GM21723 (cell line): ENCODE results near the gene DNA2.
"Not testable (repeated sequence)": the region's sequence is repeated elsewhere in the genome, so short reads cannot be mapped to it uniquely, and the experiment has no call there.

ENCODE experiments used
- ATAC-seq: cut with Tn5 transposase; IDR thresholded peaks from one replicate; pipeline ENCODE4 v1.9.1; 2021; ENCODE audit warnings: mild to moderate bottlenecking, moderate library complexity; ENCODE audit not compliant: unreplicated experiment

Gene DNA2

GRCh38 chr10:68461032-68461431 lies 10.7 kb downstream of the DNA2 start:
- ATAC-seq: no peak

DNA sequence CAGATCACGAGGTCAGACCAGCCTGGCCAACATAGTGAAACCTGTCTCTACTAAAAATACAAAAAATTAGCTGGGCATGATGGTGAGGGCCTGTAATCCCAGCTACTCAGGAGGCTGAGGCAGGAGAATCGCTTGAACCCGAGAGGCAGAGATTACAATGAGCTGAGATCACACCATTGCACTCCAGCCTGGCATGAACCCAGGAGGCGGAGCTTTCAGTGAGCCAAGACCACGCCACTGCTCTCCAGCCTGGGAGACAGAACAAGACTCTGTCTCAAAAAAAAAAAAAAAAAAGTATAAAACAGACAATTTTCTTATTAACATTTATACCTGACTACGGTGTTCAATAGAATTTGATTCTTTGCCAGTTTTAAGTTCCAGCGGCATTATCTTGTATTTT lies 22.1 kb downstream of the DNA2 start:
- not testable (repeated sequence) for ATAC-seq

- no peak for ATAC-seq
Observed at GRCh38 chr10:68446179-68446578, 25.6 kb downstream of the DNA2 start.

DNA sequence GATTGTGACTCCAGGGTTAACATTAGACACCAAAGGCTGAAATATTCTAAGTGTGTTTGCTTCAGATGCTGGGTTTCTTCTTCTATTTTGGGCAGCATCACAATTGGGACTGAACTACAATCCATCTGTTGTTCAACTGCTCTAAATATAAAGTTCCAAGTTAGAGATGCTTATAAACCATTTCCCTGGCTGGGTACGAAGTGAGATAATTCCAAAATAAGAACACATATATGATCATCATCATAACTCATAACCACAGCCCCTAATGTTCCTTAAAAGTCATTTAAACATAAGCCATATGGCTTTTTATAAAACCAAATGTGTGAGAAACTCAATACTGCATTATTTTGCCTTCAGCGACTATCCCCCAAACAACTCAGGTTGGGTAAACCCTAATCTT lies 28.8 kb downstream of the DNA2 start:
- ATAC-seq: no peak

DNA sequence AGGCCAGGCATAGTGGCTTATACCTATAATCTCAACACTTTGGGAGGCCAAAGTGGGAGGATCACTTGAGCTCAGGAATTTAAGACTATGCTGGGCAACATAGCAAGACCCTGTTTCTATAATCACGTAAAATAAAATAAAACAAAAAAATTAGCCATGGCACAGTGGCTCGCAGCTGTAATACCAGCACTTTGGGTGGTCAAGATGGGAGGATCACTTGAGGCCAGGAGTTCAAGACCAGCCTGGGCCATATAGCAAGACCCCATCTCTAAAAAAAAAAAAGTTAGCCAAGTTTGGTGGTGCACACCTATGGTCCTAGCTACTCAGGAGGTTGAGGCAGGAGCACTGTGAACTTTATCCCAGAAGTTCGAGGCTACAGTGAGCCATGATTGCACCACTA lies 30.9 kb downstream of the DNA2 start:
- ATAC-seq: no peak

DNA sequence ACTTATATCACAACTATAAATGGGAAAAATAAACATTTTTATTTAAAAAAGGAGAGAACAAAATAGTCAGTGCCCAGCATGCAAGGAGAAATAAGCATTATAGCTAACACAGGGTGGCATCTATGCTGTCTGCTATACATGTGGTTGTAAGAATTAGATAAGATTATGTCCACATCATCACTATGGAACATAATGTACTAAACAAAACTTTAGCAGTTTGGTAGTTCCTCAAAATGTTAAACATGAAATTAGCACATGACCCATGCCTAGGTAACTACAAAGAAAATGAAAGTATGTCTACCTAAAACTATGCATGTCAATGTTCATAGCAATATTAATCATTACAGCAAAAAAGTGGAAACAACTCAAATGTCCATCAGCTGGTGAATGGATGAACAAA lies 36.0 kb downstream of the DNA2 start:
- ATAC-seq: no peak

GRCh38 chr10:68434657-68435056 lies 37.1 kb downstream of the DNA2 start:
- ATAC-seq: no peak

GRCh38 chr10:68428396-68429104 lies 43.2 kb downstream of the DNA2 start:
- ATAC-seq: no peak

GRCh38 chr10:68424454-68425014 lies 47.2 kb downstream of the DNA2 start:
- ATAC-seq: no peak

DNA sequence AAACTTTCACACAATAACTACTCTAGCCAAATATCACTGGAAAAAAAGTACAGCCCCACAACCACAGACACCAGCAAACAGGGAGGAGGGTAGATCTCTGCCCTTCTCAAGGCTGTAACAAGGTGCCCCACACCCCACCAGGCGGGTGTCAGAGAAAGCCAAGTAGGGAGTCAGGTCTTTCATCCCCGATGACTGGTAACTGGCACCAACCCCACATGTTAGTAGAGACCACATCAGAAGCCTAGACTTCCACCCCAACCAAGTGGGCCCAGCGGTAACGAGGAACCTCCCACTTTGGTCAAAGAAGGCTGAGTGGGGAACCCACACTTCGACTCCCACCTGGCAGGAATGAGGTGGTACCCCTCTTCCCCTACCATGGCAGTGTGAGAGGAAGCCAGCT lies 48.3 kb downstream of the DNA2 start:
- no peak for ATAC-seq

GRCh38 chr10:68419376-68419775 lies 52.4 kb downstream of the DNA2 start:
- no peak for ATAC-seq

- ATAC-seq: no peak
Observed at GRCh38 chr10:68408898-68409518, 62.8 kb downstream of the DNA2 start.

DNA sequence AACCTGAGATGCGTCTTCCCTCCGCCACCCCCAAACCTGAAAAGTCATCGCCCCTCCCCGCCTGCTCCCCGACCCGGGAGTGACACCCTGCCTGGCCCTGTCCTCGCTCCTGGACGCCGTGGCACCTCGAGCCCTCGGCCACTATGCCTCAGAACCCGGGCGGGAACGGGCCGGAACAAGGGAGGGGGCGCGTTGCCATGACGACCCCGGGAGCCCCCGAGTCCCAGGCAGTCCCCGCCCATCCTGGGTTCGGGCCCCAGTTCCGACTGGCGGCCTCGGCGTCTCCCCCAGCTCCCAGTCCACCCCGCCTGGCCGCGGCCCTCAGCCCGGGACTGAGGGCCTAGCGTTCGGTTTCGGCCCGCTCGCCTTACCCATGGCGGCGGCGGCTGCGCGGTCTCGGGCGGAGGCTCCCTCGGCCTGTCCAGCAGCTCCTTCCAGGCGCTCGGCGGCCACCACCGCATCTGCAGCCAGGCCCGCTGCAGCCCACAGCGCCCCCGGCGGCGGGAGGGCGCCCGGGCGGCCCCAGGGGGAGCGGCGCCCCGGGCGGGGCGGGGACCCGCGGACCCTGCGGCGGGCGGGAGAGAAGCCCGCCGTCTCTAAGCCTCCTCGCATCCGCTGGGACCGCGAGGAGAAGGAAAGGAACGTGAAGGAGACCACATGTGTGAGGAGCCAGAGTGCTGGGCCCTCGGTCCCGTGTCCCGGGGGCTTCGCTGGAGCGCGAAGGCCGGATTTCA lies 64.8 kb downstream of the DNA2 start, which contains the start of gene RUFY2:
Gene RUFY2, minus strand, starts transcription at position 463 of the 734 bp plus-strand sequence. Its CDS starts 88 bp downstream, at position 375.
- peak; percentile 96 for ATAC-seq

DNA sequence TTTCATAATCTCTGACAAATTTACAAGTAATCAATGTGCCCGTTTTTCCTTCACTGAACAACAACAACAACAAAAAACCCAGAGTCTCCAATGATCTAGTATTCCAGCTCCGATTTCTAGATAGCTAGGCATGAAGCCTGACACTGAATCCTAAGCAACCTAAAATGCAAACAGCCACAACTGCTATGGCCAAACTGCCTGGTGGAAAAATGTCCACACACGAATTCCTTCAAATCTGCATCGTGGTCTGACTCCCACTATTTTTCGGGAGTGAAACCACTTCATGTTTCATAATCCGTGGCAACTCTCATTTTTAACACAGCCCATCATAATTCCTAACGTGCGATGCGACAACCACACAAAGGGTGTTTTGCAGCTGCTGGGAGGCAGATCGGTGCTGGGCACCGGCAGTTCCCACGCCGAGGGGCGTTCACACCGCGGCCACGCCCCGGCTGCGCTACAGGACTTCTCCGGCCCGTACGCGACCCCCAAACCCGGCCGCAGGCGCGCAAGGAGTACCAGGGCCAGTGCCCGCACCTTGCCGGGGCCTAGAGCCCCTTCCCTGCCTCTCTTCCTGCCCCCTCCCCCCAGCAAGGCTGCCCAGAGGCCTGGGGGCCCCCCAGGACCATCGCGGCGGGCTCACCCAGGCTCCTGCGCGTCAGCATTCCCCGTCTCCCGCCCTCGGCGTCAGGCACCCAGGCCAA lies 65.5 kb downstream of the DNA2 start:
- peak; percentile 46 for ATAC-seq

DNA sequence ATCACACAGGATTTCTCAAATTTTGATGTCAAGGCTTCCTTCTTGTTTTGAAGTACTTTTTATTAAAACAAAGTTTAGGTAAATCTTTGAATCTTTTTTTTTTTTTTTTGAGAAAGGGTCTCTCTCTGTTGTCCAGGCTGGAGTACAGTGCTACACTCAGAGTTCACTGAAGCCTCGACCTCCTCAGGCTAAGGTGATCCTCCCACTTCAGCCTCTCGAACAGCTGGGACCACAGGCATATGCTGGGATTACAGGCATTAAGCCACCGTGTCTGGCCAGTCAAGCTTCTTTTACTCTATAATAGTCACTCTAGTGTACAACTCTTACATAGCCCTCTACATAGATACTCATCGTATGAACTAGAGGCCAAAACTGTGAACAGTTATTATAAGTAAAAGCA lies 68.1 kb downstream of the DNA2 start:
- ATAC-seq: no peak

GRCh38 chr10:68402276-68402675 lies 69.5 kb downstream of the DNA2 start:
- no peak for ATAC-seq

DNA sequence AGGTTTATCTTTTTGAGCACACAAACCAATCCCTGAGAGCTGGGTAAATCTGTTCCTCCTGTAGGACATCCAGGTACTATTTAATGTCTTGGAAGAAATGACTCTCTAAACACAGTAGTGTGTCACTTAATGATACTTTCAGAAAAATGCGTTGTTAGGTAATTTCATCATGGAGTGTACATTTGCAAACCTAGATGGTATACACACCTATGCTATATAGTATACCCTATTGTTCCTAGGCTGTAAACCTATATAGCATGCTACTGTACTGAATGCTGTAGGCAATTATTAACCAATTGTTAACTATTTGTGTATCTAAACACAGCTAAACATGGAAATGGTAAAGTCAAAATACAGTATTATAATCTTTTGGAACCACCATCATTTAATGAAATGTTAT lies 74.8 kb downstream of the DNA2 start:
- ATAC-seq: no peak

- ATAC-seq: no peak
Observed at GRCh38 chr10:68385740-68386139, 86.0 kb downstream of the DNA2 start.

- ATAC-seq: no peak
Observed at GRCh38 chr10:68371604-68372003, 100.2 kb downstream of the DNA2 start.

DNA sequence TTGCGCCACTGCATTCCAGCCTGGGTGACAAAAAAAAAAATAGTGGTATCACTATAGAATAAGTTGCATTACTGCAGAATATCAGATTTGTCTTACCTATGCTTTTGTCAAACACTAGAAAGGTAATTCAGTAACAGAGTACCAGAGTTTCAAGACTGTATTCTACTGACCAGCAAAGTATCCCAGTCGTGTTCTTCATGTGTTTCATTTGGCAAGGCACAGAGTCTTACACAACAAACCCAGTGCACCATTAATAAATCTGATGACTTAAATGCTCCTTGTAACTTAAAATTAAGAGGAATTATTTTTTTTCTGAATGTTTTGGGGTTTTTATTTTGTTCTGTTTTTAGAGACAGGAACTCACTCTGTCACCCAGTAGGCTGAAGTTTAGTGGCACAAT lies 104.7 kb downstream of the DNA2 start:
- no peak for ATAC-seq

GRCh38 chr10:68366600-68366999 lies 105.2 kb downstream of the DNA2 start:
- ATAC-seq: no peak
